ENCODE results near the gene MUC6.

Gene MUC6

DNA sequence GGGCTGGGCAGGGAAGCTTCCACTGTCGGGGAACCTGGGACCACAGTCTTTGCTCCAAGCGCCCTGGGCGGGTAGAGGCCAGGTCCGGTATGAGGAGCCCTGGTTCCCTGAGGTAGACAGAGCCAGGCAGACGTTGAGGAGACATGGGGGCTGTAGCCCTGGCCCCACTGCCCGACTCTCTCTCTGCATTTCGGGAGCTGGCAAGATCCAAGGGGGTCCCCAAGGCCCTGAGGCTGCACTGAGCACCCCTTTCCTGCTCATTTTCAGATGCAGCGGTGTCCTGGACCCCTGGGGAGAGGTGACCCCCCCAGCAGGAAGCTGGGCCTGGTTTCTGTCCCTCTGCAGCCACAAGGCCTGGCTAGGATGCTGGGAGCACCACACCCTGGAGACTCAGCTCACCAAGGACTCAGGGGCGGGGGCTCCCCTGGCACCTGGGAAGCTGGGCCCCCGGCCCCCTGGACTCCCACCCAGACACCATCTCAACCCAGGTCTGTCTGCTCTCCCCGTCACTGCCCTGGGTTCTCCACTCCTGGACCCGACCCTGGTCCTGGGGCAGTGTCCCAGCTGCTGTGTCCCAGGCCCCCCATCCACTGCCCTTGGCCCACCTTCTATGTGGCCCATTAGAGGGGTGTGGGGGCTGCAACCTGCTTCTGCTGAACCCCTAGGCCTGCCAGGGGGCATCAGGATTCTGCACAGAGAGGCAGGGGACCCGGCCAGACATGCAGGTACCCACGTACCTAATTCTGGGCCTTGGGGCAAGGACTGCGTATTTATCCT, 15.0 kb upstream of the MUC6 start:
- no peak for DNase-seq (ENCODE audit: low read depth in 2 of 2)

DNA sequence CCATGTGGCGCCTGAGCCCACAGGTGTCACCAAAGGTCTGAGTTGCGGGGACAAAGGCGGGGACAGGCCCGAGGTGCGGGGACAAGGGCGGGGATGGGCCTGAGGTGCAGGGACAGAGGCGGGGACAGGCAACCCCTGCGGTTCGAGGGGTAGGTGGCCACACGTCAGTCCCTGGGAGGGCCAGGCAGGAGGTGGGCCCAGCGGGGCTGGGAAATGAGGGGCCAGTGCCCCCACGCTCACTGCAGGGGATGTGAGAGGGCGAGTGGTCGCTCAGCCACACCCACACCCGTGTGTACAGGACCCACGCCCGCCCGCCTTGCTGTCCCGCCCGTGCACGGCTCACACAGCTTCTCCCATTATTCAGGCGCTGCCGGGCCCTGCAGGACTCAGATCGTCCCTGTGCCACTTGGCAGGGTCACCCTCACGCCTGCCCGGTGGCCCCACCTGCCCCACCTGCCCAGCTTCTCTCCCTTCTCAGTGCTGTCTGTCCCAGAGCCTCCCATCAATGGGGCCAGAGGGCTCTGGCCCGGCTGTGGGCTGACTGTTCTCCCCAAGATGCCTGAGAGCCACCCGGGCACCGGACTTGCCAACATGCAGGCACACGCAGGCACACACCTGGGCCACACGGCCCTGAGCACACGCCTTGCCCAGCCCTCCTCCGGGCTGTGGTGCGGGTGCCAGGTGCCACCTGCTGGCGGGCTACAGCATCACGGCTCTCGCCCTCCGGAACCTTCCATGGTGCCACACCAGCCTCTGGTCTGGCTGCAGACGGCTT, 14.2 kb upstream of the MUC6 start:
- peak; percentile 16 to 53 for DNase-seq (ENCODE audit: low read depth in 2 of 2)

DNA sequence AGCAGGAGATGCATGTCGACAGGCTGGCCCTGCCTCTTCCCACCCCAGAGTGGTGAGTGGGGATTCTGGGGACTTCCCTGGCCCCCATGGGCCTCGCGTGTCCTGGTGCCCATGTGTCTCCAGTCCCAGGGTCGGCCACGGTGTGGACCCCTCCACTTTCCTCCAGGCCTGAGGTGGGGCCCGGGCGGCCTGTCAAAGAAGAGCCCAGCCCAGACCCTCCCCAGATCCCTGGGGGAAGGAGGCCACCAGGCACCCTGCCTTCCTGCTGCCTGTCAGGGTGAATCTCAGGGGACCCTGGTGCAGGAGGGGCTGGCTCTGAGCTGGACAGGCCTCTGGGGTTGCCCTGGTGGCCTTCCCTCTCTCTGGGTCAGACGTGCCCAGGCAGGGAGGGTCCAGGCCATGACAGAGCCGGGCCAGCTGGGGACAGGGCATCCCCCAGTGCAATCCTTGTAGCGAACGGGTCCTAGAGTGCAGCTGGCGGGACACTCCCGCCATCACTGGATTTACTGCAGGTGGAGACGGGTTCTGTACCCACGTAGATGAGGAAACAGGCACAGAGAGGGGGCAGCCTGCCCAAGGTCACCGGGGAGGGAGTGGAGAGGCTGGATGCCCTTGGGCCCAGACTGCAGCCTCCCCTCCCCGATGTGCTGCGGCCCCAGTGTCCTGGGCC, 13.5 kb upstream of the MUC6 start:
- DNase-seq (ENCODE audit: low read depth in 2 of 2) = no peak

DNA sequence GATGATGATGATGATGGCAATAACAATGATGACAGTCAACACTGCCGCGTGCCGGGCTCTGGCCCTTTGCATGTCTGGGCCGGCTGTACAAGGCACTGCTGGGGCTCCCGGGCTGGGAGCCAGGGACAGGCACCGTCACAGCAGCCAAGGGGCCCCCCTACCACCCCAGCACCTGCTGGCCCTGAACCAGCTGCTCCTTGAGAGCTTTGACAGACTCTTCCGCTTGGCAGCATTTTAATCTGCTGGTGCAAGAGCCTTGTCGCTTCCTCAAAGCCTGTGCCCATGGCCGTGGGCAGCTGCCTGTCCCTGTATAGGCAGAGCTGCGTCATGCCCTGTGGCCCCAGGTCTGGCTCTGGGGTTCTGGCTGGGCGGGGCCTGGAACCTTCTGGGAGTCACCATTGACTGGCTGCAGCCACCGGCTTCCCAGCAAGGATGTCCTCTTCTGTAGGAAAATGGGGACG, 12.9 kb upstream of the MUC6 start:
- DNase-seq (ENCODE audit: low read depth in 2 of 2) = no peak

DNA sequence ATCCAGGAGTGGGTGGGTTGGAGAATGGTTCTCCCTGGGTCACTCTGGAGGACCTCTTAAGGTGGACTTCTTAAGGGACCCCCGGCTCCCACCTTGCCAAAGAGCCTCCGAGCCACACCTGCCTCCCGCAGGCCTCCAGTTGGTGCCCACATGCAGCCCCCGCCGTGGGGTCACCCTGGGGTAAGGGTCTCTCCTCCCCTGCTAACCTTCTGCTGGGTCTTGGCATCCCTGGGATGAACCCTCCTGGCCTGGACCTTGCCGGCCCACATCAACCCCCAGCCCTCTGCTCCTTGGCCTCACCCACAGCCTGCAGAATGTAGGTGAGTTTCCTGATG, 12.5 kb upstream of the MUC6 start:
- no peak for DNase-seq (ENCODE audit: low read depth in 2 of 2)

DNA sequence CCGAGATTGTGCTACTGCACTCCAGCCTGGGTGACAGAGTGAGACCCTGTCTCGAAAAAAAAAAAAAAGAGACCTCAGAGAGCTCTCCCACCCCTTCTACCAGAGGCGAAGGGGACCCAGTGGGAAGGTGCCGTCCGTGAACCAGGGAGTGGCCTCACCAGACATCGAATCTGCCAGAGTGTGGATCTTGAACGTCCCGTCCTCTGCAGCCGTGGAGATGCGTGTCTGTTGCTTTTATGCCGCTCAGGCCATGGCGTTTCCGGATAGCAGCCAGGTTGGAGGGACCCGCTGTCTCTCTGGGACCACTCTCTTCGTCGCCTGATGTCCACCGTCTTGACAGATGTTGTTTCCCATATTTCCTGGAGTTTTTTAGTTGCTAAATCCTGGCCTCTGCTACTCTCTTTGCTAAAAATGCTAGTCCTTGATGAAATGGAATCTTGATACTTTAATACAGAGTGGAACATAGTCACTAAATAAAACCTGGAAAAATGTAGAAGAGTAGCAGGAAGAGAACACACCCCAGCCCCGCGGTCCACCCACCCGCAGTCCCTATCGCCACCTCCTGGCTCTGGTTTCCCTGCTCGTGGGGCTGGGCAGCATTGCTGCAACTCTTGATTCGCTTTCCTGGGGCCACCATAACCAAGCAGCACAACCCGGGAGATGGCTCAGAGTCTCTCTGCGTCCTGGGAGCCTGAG, 12.0 kb upstream of the MUC6 start:
- DNase-seq (ENCODE audit: low read depth in 2 of 2) = no peak

DNA sequence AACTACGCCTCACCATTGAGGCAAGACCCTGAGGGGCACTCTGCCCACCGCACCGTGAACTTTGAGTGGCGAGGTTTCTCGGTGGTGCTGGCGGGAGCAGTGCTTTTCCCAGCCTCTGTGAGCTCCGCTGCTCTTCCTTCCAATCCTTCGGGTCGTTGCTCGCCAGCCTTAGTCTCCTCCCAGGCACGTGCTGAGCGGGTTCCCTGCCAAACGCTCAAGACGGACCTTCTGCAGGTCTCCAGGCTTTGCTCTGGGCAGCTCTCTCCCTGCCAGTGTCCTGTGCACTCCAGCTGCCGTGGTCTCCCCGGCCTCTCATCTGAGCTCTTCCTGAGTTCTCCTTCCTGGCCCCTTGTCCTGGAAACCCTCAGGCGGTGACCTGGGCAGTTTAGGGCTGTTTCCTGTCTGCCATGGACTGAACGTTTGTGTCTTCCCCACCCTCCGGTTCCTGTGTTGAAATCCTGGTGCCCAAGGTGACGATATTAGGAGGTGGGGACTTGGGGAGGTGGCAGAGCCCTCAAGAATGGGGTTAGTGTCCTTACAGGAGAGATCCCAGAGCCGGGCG, 11.2 kb upstream of the MUC6 start:
- DNase-seq (ENCODE audit: low read depth in 2 of 2) = no peak

DNA sequence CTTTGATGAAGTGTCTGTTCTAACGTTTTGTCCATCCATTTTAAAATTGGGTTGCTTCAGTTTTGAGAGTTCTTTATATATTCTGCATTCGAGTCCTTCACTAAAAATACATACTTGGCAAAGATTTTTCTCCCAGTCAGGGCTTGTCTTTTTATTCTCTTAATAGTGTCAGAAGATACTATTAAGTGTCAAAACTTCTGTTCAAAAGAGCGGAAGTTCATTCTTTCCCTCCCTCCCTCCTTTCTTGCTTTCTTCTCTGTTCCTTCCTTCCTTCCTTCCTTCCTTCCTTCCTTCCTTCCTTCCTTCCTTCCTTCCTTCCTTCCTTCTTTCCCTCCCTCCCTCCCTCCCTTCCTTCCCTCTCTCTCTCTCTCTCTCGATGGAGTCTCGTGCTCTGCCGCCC, 7.6 kb upstream of the MUC6 start:
- DNase-seq (ENCODE audit: low read depth in 2 of 2) = no peak

DNA sequence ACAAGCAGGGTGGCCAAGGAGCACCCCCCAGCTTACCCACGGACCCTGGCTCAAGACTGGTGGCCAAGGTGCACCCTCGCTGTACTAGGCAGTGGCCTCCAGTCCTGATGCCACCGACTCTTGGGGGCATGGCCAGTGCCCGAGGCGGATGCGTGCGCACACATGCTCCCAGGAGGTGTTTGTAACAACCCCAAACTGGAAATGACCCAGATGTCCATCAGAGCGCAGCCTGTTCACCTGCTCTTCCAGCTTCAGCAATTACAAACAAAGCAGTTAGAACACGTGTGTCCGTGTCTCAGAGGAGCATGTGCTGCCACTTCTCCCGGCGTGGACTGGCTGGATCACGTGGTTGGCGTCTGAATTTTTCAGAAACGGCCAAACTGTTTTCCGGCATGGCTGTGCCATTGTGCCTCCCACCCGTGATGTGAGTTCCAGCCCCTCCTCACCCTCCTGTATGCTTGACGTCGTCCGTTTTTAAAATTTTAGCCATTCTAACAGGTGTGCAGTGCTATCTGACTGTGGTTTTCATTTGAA, 7.1 kb upstream of the MUC6 start:
- DNase-seq (ENCODE audit: low read depth in 2 of 2) = no peak

DNA sequence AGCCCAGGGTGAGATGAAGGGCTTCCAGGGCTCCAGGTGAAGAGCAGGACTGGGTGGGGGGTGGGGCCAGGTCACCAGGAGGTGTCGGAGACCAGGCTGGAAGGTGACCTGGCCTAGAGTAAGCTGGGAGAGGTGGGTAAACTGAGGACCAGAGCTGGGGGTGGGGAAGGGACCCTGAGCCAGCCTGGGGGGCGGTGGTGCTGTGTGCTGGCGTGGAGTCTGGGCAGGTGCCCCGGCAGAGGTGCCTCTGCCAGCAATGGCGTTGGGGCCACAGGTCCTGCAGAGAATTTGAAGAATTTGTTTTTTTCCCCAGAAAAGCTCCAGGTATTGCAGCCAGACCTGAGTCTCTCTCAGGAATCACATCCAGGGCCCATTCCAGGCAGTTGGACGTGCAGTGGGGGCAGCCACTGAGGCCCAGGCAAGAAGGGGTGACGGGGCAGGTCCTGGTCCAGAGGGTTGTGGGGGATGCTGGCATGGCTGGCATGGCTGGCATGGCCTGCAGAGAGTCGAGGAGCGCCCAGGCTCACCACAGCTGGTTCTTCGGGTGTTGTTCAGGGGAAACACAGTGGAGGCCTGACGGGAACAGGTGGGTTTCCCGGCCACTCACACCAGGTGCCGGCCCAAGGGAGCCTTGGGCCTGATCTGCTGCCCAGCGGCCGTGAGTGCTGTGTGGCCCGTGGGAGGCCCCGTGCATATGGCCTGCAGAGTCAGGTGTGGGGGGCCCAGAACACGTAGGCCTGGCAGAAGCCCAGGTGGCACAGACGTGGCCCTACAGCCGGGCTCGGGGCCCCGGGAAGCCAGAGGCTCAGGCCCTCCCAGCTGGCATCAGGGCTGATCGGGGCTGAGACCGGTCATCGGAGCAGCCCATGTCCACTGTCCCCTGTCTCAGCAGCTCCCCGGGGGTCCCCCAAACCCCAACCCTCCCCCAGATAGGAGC, 6.4 kb upstream of the MUC6 start:
- no peak for DNase-seq (ENCODE audit: low read depth in 2 of 2)

DNA sequence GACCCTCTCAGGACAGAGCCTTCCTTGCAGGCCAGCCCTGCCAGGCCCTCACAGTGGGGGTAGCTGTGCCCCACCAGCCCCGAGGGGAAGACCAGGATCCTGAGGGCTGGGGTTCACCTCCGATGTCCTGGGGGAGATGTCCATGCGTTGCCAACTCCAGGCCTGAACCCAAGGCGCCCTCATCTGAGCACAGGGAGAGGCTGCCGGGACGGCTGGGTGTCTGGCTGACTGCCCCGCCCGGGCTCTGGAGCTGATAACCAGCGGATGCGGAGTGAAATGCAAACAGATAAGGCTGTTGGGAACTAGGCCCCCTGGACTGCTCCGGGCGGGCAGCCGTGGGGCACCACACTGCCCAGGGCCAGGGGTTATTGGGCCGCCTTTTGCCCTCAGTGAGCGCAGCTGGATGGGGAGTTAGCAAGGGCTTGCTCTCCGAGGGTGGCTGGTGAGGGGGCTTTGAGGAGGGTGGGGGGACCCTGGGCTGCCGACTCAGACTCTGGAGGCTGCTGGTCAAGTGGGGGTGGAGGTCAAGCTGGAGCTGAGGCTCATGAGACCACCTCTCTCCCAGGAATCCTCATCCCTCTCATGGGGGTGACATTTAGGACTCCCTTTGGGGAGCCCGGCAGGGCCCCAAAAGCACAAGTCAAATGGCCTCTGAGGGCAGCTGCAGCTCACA, 5.6 kb upstream of the MUC6 start:
- no peak for DNase-seq (ENCODE audit: low read depth in 2 of 2)

DNA sequence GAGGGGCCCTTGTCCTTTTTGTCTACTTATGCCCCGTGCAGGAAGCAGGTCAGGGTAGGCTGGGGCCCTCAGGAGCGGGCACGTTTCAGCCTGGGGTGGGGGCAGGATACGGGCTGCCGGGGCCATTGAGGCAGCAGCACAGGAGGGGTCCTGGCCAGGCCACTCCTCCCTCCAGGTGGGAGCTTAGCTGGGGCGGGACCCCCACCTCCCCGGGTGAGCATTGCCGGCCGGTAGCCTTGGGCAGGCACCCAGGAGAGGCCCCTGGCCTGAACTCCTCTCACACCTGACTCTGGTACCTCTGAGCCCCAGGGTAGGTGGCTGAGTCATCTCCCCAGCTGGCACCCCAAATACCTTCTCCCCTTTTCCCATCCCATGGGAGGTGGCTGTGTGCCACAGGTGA, 5.0 kb upstream of the MUC6 start:
- no peak for DNase-seq (ENCODE audit: low read depth in 2 of 2)

DNA sequence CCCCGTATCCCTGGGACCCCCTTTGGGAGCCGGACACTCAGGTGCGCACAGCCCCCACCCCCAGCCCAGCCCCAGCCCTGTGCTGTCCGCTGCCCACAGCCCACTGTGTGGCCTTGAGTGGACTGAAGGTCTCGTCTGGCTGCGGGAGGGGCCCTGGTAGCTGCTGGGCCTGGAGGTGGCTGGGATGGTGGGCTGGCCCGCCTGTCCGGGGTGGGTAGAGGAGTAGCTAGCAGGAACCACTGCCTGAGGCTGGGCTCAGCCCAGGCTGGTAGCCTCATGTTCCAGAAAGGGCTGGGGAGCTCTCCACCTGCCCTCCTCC, 4.6 kb upstream of the MUC6 start:
- DNase-seq (ENCODE audit: low read depth in 2 of 2) = no peak

DNA sequence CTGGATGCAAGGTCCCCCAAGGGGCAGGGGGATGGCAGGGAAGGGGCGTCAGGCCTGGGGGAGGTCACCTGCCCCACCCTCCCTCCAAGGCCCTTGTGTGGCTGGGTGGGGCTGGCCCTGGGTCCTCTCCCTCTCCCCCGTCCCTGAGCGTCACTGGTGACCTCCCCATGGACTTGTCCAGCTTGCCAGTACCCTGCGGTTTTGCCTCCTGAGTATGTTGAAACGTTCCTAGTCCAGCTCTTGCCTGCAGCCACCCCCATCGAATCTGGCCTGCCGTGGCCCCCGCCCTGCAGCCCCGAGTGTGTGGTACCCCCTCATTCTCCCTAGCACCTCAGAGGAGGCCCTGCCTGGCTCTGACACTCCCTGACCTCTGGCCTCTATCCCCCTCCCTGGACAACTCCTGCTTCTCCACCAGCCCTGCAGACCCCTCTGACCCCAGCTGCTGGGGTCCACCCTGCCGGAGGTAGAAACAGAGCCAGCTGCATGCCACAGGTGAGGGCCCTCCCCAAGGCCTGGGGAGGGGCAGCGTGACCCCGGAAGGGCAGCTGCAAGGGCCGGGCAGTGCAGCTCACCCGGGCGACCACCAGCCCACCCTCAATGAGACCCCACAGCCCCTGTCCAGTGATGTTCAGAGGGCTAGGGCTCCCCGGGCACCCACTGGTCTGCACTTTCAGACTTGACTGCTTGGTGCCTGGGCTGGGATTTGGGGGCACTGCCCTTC, 4.1 kb upstream of the MUC6 start:
- no peak for DNase-seq (ENCODE audit: low read depth in 2 of 2)

DNA sequence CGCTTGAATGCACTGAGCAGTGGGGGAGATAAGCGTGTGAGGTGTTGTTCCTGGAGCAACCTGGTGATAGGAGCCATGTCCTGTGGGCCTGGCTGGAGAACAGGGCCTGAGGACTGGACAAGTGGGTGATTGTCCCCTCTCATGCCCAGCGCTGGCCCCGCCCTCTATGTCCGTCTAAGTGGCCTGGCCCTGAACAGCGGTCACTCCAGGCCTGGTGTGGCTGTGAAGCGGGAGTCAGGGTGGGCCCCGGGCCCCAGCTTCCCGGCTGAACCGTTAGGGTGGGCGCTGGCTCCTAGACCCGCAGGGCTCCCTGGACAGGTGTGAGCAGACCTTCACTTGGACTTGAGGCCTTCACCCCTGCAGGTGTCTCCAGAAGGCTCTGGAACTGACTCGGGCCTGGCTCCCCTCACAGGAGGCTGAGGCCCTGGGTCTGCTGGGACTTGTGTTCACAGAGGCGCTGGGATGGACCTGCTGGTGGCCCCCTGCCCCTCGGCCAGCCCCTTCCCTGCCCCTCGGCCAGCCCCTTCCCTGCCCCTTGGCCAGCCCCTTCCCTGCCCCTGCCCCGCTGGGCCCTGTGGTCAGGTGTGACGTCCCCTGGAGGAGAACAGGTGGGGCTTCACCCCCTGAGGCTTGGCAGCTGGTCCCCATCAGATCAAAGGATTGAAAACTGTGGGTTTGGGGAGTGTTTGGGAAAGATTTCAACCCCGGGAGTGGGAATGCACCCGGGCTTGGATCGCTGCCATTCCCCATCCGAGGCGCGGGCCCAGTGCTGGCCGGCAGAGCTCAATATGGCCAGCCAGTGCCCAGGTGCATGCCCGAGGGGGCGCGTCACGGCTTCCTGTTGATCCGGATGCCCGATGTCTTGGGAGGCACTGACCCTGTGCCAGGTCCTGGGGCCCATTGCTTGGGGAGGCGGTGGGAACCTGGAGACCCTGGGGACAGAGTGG, 3.2 kb upstream of the MUC6 start:
- DNase-seq (ENCODE audit: low read depth in 2 of 2) = no peak

DNA sequence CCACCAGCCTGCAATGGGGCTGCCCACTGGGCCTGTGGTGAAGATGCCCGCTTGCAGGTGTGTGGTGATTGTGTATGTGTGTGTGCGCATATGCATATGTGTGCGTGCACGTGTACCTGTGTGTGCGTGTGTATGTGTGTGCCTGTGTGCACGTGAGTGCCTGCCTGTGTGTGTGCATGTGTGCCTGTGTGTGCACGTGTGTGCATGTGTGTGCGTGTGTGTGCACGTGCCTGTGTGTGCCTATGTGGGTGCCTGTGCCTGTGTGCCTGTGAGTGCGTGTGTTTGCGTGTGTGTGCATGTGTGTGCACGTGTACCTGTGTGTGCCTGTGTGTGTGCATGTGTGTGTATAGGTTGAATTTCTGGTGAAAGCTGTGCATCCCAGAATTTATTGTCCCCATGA, 2.4 kb upstream of the MUC6 start:
- no peak for DNase-seq (ENCODE audit: low read depth in 2 of 2)

DNA sequence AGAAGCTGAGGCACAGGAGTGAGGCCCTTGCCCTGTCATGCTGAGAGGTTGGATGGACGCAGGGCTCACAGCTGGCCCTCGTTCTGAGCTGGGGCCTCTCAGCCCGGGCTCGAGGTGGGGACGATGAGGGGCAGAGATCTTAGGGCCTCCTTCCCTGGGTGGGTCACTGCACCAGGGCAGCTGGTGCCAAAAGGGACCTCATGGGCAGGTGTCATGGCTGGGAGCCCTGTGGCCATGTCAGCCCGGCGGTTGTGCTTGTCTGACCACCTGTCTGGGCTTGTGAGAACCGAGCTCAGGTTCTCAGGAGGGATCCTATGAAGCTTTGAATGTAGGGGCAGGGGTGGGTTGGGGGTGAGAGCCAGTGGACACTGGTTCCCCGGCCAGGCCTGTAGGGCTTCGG, 1.8 kb upstream of the MUC6 start:
- no peak for DNase-seq (ENCODE audit: low read depth in 2 of 2)

DNA sequence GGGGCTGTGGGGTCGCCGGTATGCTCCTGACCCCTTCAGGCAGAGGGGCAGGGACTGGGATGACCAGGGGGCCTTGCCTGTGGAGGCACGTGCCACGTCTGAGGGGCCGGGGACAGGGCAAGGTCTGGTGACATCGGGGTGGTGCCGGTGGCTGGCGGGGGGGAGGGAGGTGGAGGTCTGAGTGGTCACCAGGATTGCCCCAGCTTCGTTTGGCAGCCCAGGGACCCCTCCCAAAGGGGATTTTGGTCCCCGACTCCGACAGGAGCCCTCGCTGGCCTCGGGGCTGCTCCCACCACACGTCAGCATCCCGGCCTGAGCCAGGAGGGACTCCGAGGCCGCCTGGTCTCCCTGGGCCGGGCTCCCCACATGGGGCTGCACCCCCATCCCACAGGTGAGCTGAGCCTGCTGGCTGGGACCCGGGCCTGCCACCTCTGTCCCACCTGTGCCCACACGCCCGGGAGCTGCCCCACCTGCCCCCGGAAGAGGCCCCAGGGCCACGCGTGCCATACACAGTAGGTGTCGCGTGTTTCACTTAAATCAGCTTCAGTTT, 1.1 kb upstream of the MUC6 start:
- DNase-seq (ENCODE audit: low read depth in 2 of 2) = no peak
